Activated CD4-positive, alpha-beta T cell treated with anti-CD3 and anti-CD28 coated beads for 48 hours (primary cell): ENCODE results near the gene AHCTF1.
"Not testable (repeated sequence)": the region's sequence is repeated elsewhere in the genome, so short reads cannot be mapped to it uniquely, and the experiment has no call there.

Source experiments
- DNase-seq: peaks from one replicate; pipeline ENCODE4 v3.0.0-alpha.2; 2020

Gene AHCTF1

GRCh38 chr1:246916026-246916923 lies 15.5 kb downstream of the AHCTF1 start:
- not testable (repeated sequence) for DNase-seq

GRCh38 chr1:246907472-246907871 lies 24.3 kb downstream of the AHCTF1 start:
- DNase-seq = no peak

- no peak for DNase-seq
Observed at GRCh38 chr1:246906833-246907232, 24.9 kb downstream of the AHCTF1 start.

- no peak for DNase-seq
Observed at GRCh38 chr1:246901874-246902273, 29.9 kb downstream of the AHCTF1 start.

GRCh38 chr1:246897302-246897701 lies 34.4 kb downstream of the AHCTF1 start:
- DNase-seq = no peak

GRCh38 chr1:246893191-246893939 lies 38.4 kb downstream of the AHCTF1 start:
- no peak for DNase-seq

GRCh38 chr1:246891105-246891504 lies 40.6 kb downstream of the AHCTF1 start:
- DNase-seq = no peak

GRCh38 chr1:246888522-246888921 lies 43.2 kb downstream of the AHCTF1 start:
- no peak for DNase-seq

- not testable (repeated sequence) for DNase-seq
Observed at GRCh38 chr1:246885389-246885788, 46.4 kb downstream of the AHCTF1 start.

- no peak for DNase-seq
Observed at GRCh38 chr1:246878551-246878950, 53.2 kb downstream of the AHCTF1 start.

GRCh38 chr1:246876431-246876830 lies 55.3 kb downstream of the AHCTF1 start:
- no peak for DNase-seq

- peak; percentile 20 for DNase-seq
Observed at GRCh38 chr1:246875041-246876026, 56.4 kb downstream of the AHCTF1 start.

- DNase-seq = no peak
Observed at GRCh38 chr1:246865921-246866320, 65.8 kb downstream of the AHCTF1 start.

- not testable (repeated sequence) for DNase-seq
Observed at GRCh38 chr1:246863791-246864190, 68.0 kb downstream of the AHCTF1 start.

GRCh38 chr1:246860401-246860800 lies 71.3 kb downstream of the AHCTF1 start:
- DNase-seq = no peak

GRCh38 chr1:246856371-246856770 lies 75.4 kb downstream of the AHCTF1 start:
- DNase-seq = no peak

GRCh38 chr1:246850640-246851039 lies 81.1 kb downstream of the AHCTF1 start:
- DNase-seq = not testable (repeated sequence)

- DNase-seq = no peak
Observed at GRCh38 chr1:246843876-246844275, 87.9 kb downstream of the AHCTF1 start.

- not testable (repeated sequence) for DNase-seq
Observed at GRCh38 chr1:246840761-246841160, 91.0 kb downstream of the AHCTF1 start.

GRCh38 chr1:246838118-246838456 lies 93.7 kb downstream of the AHCTF1 start:
- no peak for DNase-seq

- DNase-seq = peak; percentile 5
Observed at GRCh38 chr1:246837418-246838117, 94.2 kb downstream of the AHCTF1 start.
